Right renal cortex interstitium (tissue), 3 donors: ENCODE data around the gene PBX3. TPM values are rescaled to one million over a fixed set of nuclear protein-coding genes. Genes with fewer than 3 reads are reported as not detected.

Experiments
- DNase-seq, 3 donors: peaks; one replicate each; pipeline ENCODE4 v3.0.0-alpha.2; 2013; ENCODE audit warnings: low read depth in 3 of 3, low spot score in 2 of 3
- polyA plus RNA-seq, 3 donors: library from polyadenylated mRNA; unstranded; fragments of 120-200 nt; gene quantifications; one replicate each; pipeline ENCODE4 v1.2.1, GENCODE V29; 2013; ENCODE audit not compliant: insufficient read length in 3 of 3

The PBX3 gene
- polyA plus RNA-seq, 3 donors = 30.1 to 31.5 (median 30.6) TPM

- no peak for DNase-seq
Measured at GRCh38 chr9:125990186-125990792, 243.1 kb downstream of the PBX3 start.

- no peak for DNase-seq
Measured at GRCh38 chr9:125990793-125991220, 243.6 kb downstream of the PBX3 start.

- DNase-seq = no peak
Measured at GRCh38 chr9:125991886-125992529, 244.8 kb downstream of the PBX3 start.

GRCh38 chr9:125992557-125992956 is 245.4 kb downstream of the PBX3 start:
- no peak for DNase-seq

- no peak for DNase-seq
Measured at GRCh38 chr9:125993466-125993865, 246.3 kb downstream of the PBX3 start.

- DNase-seq = no peak
Measured at GRCh38 chr9:125994066-125994943, 247.1 kb downstream of the PBX3 start.

- DNase-seq = no peak
Measured at GRCh38 chr9:125995006-125995405, 247.8 kb downstream of the PBX3 start.

GRCh38 chr9:125995706-125996105 is 248.5 kb downstream of the PBX3 start:
- no peak for DNase-seq

GRCh38 chr9:125996791-125997190 is 249.6 kb downstream of the PBX3 start:
- DNase-seq = no peak

- DNase-seq = no peak
Measured at GRCh38 chr9:125997196-125997823, 250.1 kb downstream of the PBX3 start.

GRCh38 chr9:125998837-125999503 is 251.8 kb downstream of the PBX3 start:
- no peak for DNase-seq

- no peak for DNase-seq
Measured at GRCh38 chr9:125999504-125999881, 252.3 kb downstream of the PBX3 start.

GRCh38 chr9:126000256-126000655 is 253.1 kb downstream of the PBX3 start:
- no peak for DNase-seq

GRCh38 chr9:126000731-126001580 is 253.8 kb downstream of the PBX3 start:
- DNase-seq = no peak

- DNase-seq = no peak
Measured at GRCh38 chr9:126001581-126002225, 254.5 kb downstream of the PBX3 start.

- no peak for DNase-seq
Measured at GRCh38 chr9:126002476-126003350, 255.5 kb downstream of the PBX3 start.

- DNase-seq = no peak
Measured at GRCh38 chr9:126009047-126009446, 261.9 kb downstream of the PBX3 start.

- no peak for DNase-seq
Measured at GRCh38 chr9:126014726-126015125, 267.6 kb downstream of the PBX3 start.
